ENCODE results near the gene NHLH1.

DNA sequence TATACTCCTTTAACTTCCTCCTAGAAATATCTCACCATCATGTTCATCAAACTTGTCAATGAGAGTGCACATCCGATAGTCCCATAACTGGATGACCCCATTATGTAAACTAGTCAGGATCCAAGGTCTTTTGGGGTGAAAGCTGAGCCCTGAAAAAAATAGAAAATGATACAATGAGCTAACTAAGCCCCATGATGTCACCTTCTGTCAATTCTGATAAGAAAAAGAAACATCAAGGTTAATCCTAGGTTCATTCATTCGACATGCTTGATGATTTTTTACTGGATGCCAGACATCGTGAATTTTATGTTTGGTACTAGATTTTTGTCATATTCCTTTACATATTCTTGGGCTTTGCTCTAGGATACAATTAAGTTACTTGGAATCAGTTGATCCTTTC, 26.7 kb upstream of the NHLH1 start:
- no peak for TF ChIP-seq CTCF (IDR thresholded peaks at IDR 0.05; ENCODE audit: borderline replicate concordance, extremely low read depth, low read length, poor library complexity, severe bottlenecking)
- no peak for TF ChIP-seq EZH2 (IDR thresholded peaks at IDR 0.05; ENCODE audit: borderline replicate concordance, low read depth, low read length, severe bottlenecking)

Data from DND-41 (cell line).